Keratinocyte (primary cell): ENCODE measurements around the gene LINGO1.

Experiments
- CTCF ChIP-seq, 3 experiments: IDR thresholded peaks in 1 of 3; conservative IDR thresholded peaks in 1 of 3; optimal IDR thresholded peaks in 1 of 3; 2 replicates in 2 of 3; 3 replicates in 1 of 3; pipeline versions ENCODE3 to v1.5.1; 2011; ENCODE audit warnings: low read length in 3 of 3, mild to moderate bottlenecking in 3 of 3, moderate library complexity in 2 of 3, control low read depth in 1 of 3, inconsistent platforms in 1 of 3; ENCODE audit not compliant: insufficient read depth in 2 of 3; ENCODE audit errors: extremely low read depth in 1 of 3
- EZH2 ChIP-seq: IDR thresholded peaks from one replicate; pipeline ENCODE4 v1.6.1; 2012; ENCODE audit warnings: inconsistent platforms, mild to moderate bottlenecking, low read length, moderate library complexity

- no peak for TF ChIP-seq CTCF (optimal IDR thresholded peaks at IDR 0.05 in 1 of 3, IDR thresholded peaks at IDR 0.05 in 1 of 3, conservative IDR thresholded peaks at IDR 0.05 in 1 of 3; ENCODE audit: extremely low read depth in 1 of 3, insufficient read depth in 2 of 3, low read length in 3 of 3)
- no peak for TF ChIP-seq EZH2
These were observed 67.3 kb downstream of the LINGO1 start for GRCh38 chr15:77565378-77565915.
